ENCODE measurements around the gene SRRM3. TPM values are rescaled to one million over a fixed set of nuclear protein-coding genes. Genes with fewer than 3 reads are reported as not detected.
"Not testable (repeated sequence)": the region's sequence is repeated elsewhere in the genome, so short reads cannot be mapped to it uniquely, and the experiment has no call there.

Gene SRRM3
- polyA plus RNA-seq, 2 of the 4 experiments (the other 2 are of a cell fraction), result 2.4 to 7.0 TPM

DNA sequence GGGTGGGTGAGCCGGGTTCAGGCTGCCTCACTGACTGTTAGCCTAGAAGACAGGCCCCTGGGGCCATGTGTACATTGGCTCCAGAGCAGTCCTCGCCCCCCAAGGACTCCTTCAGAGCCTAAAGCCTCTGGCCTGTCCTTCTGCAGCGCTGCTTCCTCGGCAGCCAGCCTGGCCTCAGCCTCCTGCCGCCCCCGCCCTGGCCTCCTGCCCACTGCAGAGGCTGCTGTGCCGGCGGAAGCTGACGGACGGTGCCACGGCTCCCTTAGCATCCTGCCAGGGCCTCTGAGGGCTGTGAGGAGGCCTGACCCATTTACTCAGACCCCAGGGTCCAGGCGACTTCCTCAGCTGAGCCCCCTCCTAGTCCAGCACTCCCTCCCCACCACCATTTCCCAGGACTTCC, 4.9 kb downstream of the SRRM3 start:
- FAIRE-seq (no peak), ATAC-seq (no peak), DNase-seq (ENCODE audit: low read depth in 1 of 2, low spot score in 1 of 2) (no peak)
- Histone ChIP-seq H3K4me2 (no peak overlapping the region), H3K27ac (no peak overlapping the region), H3K4me3 (no peak overlapping the region), H3K4me1 (no peaks in the 10 kb centered on the region), H3K9me3 (no peaks in the 10 kb centered on the region)
- TF ChIP-seq, protein P1, sequence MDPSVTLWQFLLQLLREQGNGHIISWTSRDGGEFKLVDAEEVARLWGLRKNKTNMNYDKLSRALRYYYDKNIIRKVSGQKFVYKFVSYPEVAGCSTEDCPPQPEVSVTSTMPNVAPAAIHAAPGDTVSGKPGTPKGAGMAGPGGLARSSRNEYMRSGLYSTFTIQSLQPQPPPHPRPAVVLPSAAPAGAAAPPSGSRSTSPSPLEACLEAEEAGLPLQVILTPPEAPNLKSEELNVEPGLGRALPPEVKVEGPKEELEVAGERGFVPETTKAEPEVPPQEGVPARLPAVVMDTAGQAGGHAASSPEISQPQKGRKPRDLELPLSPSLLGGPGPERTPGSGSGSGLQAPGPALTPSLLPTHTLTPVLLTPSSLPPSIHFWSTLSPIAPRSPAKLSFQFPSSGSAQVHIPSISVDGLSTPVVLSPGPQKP (IDR thresholded peaks at IDR 0.05; ENCODE audit: low read depth, low read length), result no peak
- no peak for TF ChIP-seq EP300 (IDR thresholded peaks at IDR 0.05)
- no peak for TF ChIP-seq CBX8 (IDR thresholded peaks at IDR 0.05)
- TF ChIP-seq CBX2 (IDR thresholded peaks at IDR 0.05; ENCODE audit: borderline replicate concordance, low read depth), result no peak
- no peak for TF ChIP-seq MYC (IDR thresholded peaks at IDR 0.05; ENCODE audit: borderline replicate concordance, low read length)
- WGBS (ENCODE audit: missing lambda C conversion rate), result 0% methylated on average over 3 of the region's 12 CpGs
- CTCF ChIA-PET, result interaction anchor here (0.9 to 1.5 kb wide), 2 partner anchors 19 to 137 kb away, joined by 3 to 4 read pairs; no protein-coding TSS in a partner anchor
- POLR2A ChIA-PET, result no interaction called here

DNA sequence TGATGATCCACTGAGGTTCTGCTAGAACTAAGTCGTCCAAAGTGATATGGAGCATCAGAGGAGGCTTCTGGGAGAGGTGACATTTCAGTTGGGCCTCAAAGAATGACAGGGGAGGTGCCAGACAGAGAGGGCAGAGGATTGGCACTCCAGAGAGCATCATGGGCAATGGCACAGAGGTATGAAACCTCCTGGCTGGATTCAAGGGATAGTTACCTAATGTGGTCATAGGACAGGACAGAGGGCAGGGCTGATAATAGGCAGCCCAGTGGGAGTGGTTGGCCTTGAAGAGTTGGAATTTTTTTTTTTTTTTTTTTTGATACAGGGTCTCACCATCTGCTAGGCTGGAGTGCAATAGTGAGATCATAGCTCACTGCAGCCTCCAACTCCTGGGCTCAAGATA, 7.6 kb downstream of the SRRM3 start:
- FAIRE-seq (no peak), DNase-seq (ENCODE audit: low read depth in 1 of 2, low spot score in 1 of 2) (no peak), ATAC-seq (peak in 1 of 2 experiments; percentile 34; a peak in 2 of 6 replicates)
- H3K9me3 ChIP-seq, result no peaks in the 10 kb centered on the region
- H3K4me3 ChIP-seq, result no peak overlapping the region
- no peak for TF ChIP-seq CEBPB (IDR thresholded peaks at IDR 0.05)
- 10% methylated on average over 1 of the region's 1 CpG for WGBS (ENCODE audit: missing lambda C conversion rate)
- no peak overlapping the region for H3K4me2 ChIP-seq
- ChIA-PET POLR2A (no interaction called here), CTCF (interaction anchor here (0.6 to 2.1 kb wide), 5 partner anchors 8 to 50 kb away, joined by 3 to 8 read pairs (median 3); partner anchors contain the start of gene SRRM3)
- H3K4me1 ChIP-seq, result no peaks in the 10 kb centered on the region
- no peak overlapping the region for H3K27ac ChIP-seq

DNA sequence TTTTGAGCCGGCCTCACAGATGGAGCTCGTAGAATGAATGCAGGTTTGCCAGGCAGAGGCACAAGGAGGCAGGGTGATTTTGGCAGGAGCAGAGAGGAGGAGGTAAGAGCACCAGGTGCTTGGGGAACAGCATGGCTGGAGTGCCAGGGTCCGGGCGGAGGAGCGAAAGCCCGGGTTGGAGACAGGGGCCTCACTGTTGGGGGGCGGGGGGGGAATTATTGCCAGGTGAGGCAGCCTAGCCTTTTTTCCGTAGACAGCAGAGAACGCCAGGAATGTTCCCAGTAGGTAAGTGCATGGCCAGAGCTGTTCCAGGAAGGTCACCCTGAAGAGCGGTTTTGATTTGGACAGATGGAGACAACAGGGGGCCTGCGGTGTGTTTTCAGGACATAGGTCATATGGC, 9.5 kb downstream of the SRRM3 start:
- ChIA-PET CTCF (interaction anchor here (1.0 to 2.1 kb wide), 3 partner anchors 10 to 33 kb away, joined by 3 to 9 read pairs (median 7); no protein-coding TSS in a partner anchor), POLR2A (no interaction called here)
- no peak overlapping the region for H3K4me2 ChIP-seq
- no peaks in the 10 kb centered on the region for H3K4me1 ChIP-seq
- TF ChIP-seq KDM5A (IDR thresholded peaks at IDR 0.05) (no peak), NR3C1 (IDR thresholded peaks at IDR 0.05) (no peak), PHF8 (IDR thresholded peaks at IDR 0.05; ENCODE audit: borderline replicate concordance, low read depth) (no peak), RCOR1 (IDR thresholded peaks at IDR 0.05; ENCODE audit: low read depth, low read length) (no peak), RAD21 (conservative IDR thresholded peaks at IDR 0.05 in 1 of 2, IDR thresholded peaks at IDR 0.05 in 1 of 2) (no peak), SREBF2 (IDR thresholded peaks at IDR 0.05) (no peak), EP300 (IDR thresholded peaks at IDR 0.05) (no peak), CBX2 (IDR thresholded peaks at IDR 0.05; ENCODE audit: borderline replicate concordance, low read depth) (no peak)
- TF ChIP-seq, protein P2, sequence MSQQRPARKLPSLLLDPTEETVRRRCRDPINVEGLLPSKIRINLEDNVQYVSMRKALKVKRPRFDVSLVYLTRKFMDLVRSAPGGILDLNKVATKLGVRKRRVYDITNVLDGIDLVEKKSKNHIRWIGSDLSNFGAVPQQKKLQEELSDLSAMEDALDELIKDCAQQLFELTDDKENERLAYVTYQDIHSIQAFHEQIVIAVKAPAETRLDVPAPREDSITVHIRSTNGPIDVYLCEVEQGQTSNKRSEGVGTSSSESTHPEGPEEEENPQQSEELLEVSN (IDR thresholded peaks at IDR 0.05; ENCODE audit: borderline replicate concordance, low read depth), result no peak
- TF ChIP-seq, protein P3, sequence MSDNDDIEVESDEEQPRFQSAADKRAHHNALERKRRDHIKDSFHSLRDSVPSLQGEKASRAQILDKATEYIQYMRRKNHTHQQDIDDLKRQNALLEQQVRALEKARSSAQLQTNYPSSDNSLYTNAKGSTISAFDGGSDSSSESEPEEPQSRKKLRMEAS (IDR thresholded peaks at IDR 0.05), result no peak
- no peak for ATAC-seq
- 50% methylated on average over 9 of the region's 11 CpGs for WGBS (ENCODE audit: missing lambda C conversion rate)
- no peak overlapping the region for H3K27ac ChIP-seq
- H3K9me3 ChIP-seq, result no peaks in the 10 kb centered on the region
- DNase-seq (ENCODE audit: low read depth in 1 of 2, low spot score in 1 of 2), result no peak
- H3K4me3 ChIP-seq, result no peak overlapping the region
- no peak for FAIRE-seq

DNA sequence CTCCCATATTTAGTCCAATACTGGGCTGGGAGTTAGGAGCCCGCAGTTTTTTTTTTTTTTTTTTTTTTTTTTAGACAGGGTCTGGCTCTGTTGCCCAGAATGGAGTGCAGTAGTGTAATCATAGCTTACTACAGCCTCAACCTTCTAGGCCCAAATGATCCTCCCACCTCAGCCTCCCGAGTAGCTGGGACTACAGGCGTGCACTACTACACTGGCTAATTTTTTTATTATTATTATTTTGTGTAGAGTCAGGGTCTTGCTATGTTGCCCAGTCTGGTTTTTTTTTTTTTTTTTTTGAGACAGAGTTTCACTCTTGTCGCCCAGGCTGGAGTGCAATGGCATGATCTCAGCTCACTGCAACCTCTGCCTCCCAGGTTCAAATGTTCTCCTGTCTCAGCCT, 13.7 kb downstream of the SRRM3 start:
- whole genome bisulfite sequencing (ENCODE audit: missing lambda C conversion rate), result 27% methylated on average over 4 of the region's 4 CpGs
- H3K4me3 ChIP-seq; ATAC-seq; H3K9me3 ChIP-seq; FAIRE-seq; H3K4me1 ChIP-seq; H3K4me2 ChIP-seq; H3K27ac ChIP-seq; DNase-seq (ENCODE audit: low read depth in 1 of 2, low spot score in 1 of 2): not testable (repeated sequence)
- POLR2A ChIA-PET, result interaction anchor here (0.7 kb wide), 1 partner anchor 12 kb away, joined by 10 read pairs; no protein-coding TSS in a partner anchor
- CTCF ChIA-PET, result interaction anchor here (0.6 to 1.8 kb wide), 3 partner anchors 10 to 98 kb away, joined by 3 to 4 read pairs (median 3); no protein-coding TSS in a partner anchor
